KOPT-K1 (cell line): ENCODE measurements around the gene MCRS1.

Experiments
- H3K27ac ChIP-seq: fragments of 200-600 bp; sonication (generic); 2 replicates; pipeline ENCODE4 v1.5.1; 2016; ENCODE audit warnings: antibody characterized with exemption, mild to moderate bottlenecking, low read depth, low read length; ENCODE audit not compliant: poor library complexity, severe bottlenecking
- H3K36me3 ChIP-seq: fragments of 200-600 bp; sonication (generic); 2 replicates; pipeline ENCODE4 v1.5.1; 2017; ENCODE audit warnings: antibody characterized with exemption, mild to moderate bottlenecking, low read length, moderate library complexity; ENCODE audit not compliant: insufficient read depth
- H3K9me3 ChIP-seq: fragments of 200-600 bp; sonication (generic); 2 replicates; pipeline ENCODE4 v1.5.1; 2017; ENCODE audit warnings: antibody characterized with exemption, low read length, mild to moderate bottlenecking; ENCODE audit not compliant: insufficient read depth, poor library complexity, severe bottlenecking

MCRS1 gene

DNA sequence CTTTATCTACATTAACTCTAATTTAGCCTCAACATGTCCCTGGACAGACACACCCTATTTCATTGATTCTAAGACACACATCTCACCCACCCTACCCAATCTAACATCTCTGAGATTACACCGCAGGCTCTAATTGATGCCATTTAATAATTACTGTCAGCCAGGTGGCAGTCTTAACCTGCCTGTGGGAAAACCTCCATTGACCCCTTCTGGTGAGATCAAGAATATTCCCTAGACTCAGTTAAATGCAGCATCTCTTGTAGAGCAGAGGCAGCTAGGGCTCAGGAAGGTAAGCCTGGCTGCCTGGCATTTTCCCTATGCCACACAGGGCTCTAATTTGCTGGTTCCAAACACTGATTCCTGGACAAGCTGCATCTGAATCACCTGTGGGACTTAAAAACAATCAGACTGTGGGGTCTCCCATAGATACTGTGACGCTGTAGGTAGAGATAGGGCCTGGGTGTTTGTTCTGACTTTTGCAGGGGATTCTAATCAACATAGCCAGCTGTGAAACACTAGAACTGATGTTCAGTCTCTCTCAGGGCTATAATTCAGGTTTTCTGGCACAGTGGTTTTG lies 14.3 kb downstream of the MCRS1 start:
- Histone ChIP-seq H3K27ac (no peak overlapping the region), H3K36me3 (peaks cover 30% of the 10 kb centered on the region), H3K9me3 (no peaks in the 10 kb centered on the region)

GRCh38 chr12:49552899-49553298 lies 15.0 kb downstream of the MCRS1 start:
- no peaks in the 10 kb centered on the region for H3K9me3 ChIP-seq
- peaks cover 23% of the 10 kb centered on the region for H3K36me3 ChIP-seq
- no peak overlapping the region for H3K27ac ChIP-seq

DNA sequence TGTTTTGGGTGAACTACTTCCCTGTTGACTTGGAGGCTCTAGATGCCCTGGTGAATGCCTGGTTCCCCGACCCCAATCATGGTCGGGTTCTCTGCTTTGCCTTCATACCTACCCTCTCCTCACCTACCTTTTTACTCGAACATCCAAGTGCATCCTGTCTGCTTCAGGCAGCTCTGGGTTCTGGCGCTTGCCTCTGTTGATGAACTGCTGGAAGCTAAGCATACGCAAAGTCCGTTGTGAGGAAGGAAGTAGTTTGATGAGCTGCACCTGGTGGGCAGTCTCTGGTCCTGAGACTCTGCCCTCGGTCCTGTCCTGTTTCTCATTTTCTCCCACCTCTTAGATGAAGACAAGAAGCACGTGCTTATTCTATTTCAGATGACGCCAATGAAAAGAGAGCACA lies 15.5 kb downstream of the MCRS1 start:
- Histone ChIP-seq H3K27ac (no peak overlapping the region), H3K9me3 (no peaks in the 10 kb centered on the region), H3K36me3 (peaks cover 18% of the 10 kb centered on the region)

GRCh38 chr12:49552014-49552413 lies 15.9 kb downstream of the MCRS1 start:
- H3K27ac ChIP-seq = no peak overlapping the region
- no peaks in the 10 kb centered on the region for H3K9me3 ChIP-seq
- peaks cover 14% of the 10 kb centered on the region for H3K36me3 ChIP-seq

DNA sequence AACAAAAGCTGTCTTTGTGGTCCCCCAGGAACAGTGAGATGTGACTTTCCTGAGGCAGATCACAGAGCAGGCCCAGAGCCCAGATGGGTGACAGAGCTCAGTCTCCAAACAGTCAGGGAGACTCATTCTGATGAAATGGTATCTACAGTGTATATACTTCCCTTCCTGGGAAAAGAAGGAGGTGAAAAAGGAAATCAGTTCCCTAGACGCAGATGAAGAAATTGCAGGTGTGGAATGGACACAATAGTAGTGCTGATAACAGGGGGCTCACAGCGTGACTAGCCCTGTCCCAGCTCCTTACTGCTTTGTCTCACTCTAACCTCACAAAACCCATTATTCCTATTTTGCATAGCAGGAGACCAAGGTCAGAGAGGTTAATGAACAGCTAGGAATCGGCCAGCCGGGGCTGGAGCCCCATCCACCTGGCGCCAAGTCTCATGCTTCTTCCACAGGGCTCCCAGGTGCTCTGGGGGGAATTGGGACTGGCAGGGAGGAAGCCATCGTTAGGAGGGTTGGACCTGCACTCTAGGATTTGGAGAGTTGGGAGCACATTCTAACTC lies 17.2 kb downstream of the MCRS1 start:
- Histone ChIP-seq H3K36me3 (peaks cover 2% of the 10 kb centered on the region; the same call in 1 of the 2 replicates), H3K27ac (no peak overlapping the region)

DNA sequence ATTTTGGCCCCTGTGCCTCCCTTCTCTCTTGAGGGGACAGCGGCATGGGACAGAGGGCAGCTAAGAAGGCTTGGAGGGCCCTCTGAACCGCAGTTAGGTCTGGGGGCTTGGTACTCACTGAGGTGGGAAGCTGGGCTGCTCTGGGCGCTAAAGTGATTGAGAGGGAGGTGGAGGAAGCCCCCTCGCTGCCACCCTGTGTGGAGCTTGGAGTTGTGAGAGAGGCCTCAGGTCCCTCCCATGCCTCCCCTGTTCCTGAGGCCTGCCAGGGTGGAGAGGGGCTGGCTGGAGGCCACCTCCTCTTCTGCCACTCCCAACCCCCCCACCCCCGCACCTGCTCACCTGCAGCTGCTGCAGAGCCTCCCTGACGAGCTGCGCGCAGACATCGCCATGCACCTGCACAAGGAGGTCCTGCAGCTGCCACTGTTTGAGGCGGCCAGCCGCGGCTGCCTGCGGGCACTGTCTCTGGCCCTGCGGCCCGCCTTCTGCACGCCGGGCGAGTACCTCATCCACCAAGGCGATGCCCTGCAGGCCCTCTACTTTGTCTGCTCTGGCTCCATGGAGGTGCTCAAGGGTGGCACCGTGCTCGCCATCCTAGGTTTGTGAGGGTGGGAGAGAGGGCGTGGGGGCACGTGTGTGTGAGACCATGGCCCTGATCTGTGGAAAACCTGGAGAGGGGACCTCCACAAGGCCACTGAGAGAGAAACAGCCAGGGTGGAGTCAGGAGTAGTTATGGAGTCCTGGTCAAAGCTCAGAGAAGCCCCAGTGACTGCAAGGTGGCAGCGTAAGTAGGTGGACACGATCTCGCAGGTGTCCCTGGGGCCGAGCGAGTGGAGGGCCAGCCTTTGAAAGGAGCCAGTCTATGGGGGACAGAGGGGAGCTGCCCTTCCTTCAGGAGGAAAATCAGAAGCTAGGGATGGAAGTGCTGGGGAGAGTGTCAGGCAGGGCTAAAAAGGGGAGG lies 17.9 kb downstream of the MCRS1 start:
- no peak overlapping the region for H3K27ac ChIP-seq
- H3K36me3 ChIP-seq = no peaks in the 10 kb centered on the region
- H3K9me3 ChIP-seq = no peaks in the 10 kb centered on the region

More for the DNA sequence above, 17.2 kb downstream of the MCRS1 start:
- H3K9me3 ChIP-seq = no peaks in the 10 kb centered on the region

- H3K27ac ChIP-seq = no peak overlapping the region
- no peaks in the 10 kb centered on the region for H3K36me3 ChIP-seq
- no peaks in the 10 kb centered on the region for H3K9me3 ChIP-seq
These were observed 18.9 kb downstream of the MCRS1 start for GRCh38 chr12:49548822-49549648.

GRCh38 chr12:49548481-49548821 lies 19.5 kb downstream of the MCRS1 start:
- Histone ChIP-seq H3K27ac (no peak overlapping the region), H3K9me3 (no peaks in the 10 kb centered on the region), H3K36me3 (no peaks in the 10 kb centered on the region)

GRCh38 chr12:49547090-49547690 lies 20.8 kb downstream of the MCRS1 start:
- Histone ChIP-seq H3K36me3 (no peaks in the 10 kb centered on the region), H3K27ac (no peak overlapping the region), H3K9me3 (no peaks in the 10 kb centered on the region)

DNA sequence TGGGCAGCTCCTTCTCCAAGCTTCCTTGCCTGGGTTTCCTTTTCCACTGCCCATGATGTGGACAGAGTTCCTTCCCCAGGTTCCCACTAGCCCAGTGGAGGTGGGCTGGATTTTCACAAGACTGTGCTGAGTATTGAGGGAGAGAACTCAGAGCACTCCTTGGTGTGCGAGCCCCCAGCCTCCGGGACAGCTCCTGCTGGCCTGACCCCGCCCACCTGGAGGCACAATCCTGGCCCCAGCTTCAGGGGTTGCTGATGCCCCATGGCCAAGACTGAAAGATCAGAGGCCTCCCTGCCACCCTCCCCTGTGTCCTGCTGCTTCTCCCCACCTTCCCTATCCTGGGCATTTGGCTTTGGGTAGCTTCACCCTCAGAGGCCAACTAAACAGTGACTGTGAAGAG lies 21.5 kb downstream of the MCRS1 start:
- Histone ChIP-seq H3K36me3 (no peaks in the 10 kb centered on the region), H3K27ac (no peak overlapping the region), H3K9me3 (no peaks in the 10 kb centered on the region)

DNA sequence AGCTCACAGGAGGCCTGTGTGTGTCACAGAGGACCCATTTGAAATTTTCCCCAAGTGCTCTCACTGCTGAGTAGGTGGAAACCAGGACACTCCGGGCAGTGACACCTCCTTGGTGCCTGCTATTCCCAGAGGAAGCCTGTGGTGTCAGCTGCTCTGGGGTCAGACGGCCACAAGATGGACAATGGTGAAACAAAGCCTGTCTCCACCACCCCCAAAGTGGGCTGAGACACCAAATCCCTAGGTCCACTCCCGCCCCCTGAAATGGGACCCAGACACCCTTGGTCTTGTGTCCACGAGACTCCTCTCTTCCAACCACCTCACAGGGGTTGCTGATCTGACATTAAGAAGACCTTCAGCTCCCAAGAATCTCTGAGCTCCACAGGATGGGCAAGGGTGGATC lies 22.1 kb downstream of the MCRS1 start:
- H3K27ac ChIP-seq = no peak overlapping the region
- no peaks in the 10 kb centered on the region for H3K9me3 ChIP-seq
- no peaks in the 10 kb centered on the region for H3K36me3 ChIP-seq

GRCh38 chr12:49543914-49544815 lies 23.8 kb downstream of the MCRS1 start:
- H3K36me3 ChIP-seq = no peaks in the 10 kb centered on the region
- no peaks in the 10 kb centered on the region for H3K9me3 ChIP-seq
- no peak overlapping the region for H3K27ac ChIP-seq

DNA sequence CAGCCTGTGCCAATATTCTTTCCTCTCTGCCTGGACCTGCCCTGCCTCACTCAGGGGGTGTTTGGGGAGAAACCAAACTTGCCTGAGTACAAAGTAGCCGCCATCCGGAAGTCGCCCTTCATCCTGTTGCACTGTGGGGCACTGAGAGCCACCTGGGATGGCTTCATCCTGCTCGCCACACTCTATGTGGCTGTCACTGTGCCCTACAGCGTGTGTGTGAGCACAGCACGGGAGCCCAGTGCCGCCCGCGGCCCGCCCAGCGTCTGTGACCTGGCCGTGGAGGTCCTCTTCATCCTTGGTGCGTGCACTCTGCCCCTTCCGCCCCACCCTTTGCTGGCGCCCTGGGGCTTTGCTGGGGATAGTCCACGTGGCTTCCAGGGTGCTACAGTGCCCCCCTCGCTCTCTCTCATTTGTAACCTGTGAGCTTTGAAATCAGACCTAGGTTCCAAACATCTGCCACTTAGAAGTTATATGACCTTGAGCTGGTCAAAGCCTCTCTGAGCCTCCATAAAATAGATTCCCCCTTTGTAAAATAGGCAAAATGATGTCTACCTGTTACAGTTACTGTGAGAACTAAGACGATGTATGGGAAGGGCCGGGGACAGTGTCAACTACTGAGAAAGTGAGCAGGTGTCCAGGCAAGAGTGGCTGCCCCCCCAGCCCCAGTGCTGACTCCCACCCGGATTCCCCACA lies 24.6 kb downstream of the MCRS1 start:
- no peak overlapping the region for H3K27ac ChIP-seq
- no peaks in the 10 kb centered on the region for H3K36me3 ChIP-seq
- no peaks in the 10 kb centered on the region for H3K9me3 ChIP-seq
